Activated T-helper 1 cell treated with Interleukin-2 at 50 U/mL for 16 hours (primary cell): ENCODE measurements around the gene SHF.
"Not testable (repeated sequence)": the region's sequence is repeated elsewhere in the genome, so short reads cannot be mapped to it uniquely, and the experiment has no call there.

Experiments
- DNase-seq: peaks from one replicate; pipeline ENCODE4 v3.0.0-alpha.2; 2020; ENCODE audit warnings: low read depth

SHF gene, protein sequence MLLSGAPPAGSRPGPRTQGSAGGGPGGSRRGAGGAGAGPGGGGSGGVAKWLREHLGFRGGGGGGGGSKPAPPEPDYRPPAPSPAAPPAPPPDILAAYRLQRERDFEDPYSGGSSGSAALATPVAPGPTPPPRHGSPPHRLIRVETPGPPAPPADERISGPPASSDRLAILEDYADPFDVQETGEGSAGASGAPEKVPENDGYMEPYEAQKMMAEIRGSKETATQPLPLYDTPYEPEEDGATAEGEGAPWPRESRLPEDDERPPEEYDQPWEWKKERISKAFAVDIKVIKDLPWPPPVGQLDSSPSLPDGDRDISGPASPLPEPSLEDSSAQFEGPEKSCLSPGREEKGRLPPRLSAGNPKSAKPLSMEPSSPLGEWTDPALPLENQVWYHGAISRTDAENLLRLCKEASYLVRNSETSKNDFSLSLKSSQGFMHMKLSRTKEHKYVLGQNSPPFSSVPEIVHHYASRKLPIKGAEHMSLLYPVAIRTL

GRCh38 chr15:45187894-45188830 lies at the start of gene SHF:
Gene SHF (minus strand): TSS chr15:45187966. CDS start chr15:45187951, 15 bp downstream.
- DNase-seq, result peak; percentile 32

GRCh38 chr15:45236806-45237205 lies 49.0 kb upstream of the SHF start:
- not testable (repeated sequence) for DNase-seq

DNA sequence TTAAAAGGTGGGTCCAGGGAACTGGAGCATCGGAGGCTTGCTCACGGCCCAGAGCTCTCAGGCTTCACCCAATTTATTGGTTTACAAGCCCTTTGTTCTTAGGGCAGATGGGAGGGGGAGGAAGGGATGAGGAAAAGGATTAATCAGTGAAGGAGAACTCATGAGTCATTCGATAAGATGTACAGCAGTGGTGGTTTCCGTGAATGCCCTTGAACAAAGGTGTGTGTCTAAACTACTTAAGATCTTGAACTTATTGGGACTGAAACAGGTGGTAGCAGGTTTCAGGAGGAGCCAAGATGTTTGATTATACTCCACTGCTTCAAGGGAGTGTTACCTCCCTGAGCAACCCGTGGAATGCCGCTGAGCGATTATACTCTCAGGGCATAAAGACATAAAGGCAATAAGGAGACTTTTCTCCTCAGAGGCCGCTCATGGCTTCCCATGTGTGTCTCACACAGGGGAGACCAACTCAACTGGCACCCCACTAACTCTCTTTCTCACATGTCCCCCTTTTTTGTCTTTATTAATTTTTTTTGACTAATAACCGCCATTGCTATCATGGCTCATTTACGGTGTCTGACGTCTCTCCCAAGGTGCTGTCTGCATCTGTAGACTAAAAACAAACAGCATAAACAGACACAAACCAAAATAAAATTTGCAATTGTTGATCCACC lies 46.9 kb upstream of the SHF start:
- no peak for DNase-seq

GRCh38 chr15:45231864-45232562 lies 44.2 kb upstream of the SHF start:
- DNase-seq, result no peak

DNA sequence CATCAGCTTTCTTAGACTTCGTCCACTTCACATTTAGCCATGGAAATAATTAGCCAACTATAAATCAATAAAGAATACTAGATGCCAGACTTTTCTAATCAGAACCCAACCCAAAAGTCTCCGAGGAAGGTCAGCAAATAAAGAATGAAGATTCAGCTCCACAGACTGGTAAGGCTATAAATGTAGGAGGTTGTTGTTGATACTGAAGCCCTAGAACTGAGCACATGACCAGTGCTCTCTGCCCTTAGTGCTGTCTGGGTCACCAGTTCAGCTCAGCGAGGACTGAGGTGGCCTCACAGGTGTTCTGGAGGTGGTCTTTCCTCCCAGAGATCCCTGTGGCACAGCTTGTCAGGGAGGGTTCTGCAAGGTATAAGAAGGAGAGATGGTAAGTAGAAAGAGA lies 43.4 kb upstream of the SHF start:
- no peak for DNase-seq

- DNase-seq, result no peak
These were observed 42.6 kb upstream of the SHF start for GRCh38 chr15:45230245-45230965.

- DNase-seq, result no peak
These were observed 41.2 kb upstream of the SHF start for GRCh38 chr15:45228931-45229330.

DNA sequence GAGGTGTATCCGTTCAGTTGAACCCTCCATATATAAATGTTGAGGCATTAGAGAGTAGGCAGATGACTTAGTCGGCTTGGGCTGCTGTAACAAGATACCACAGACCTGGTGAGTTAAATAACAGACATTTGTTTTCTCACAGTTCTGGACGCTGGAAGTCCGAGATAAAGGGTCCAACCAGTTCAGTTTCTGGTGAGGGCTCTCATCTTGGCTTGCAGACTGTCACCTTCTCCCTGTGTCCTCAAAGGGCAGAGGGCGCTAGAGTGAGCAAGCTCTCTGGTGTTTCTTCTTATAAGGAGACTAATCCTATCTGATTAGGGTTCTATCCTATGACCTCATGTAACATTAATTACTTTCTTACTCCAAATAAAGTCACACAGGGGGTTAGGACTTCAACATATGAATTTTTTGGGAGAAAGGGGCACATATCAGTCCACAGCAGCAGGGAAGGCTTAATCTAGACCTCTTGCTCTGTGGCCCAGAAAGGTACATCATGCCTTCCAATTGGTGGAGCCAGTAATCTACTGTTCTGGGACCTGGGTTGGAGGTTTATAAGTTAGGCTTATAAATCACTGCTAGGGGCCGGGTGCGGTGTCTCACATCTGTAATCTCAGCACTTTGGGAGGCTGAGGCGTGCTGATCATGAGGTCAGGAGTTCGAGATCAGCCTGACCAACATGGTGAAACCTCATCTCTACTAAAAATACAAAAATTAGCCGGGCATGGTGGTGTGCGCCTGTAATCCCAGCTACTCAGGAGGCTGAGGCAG lies 37.9 kb upstream of the SHF start:
- DNase-seq, result no peak

GRCh38 chr15:45224621-45225217 lies 37.0 kb upstream of the SHF start:
- no peak for DNase-seq

DNA sequence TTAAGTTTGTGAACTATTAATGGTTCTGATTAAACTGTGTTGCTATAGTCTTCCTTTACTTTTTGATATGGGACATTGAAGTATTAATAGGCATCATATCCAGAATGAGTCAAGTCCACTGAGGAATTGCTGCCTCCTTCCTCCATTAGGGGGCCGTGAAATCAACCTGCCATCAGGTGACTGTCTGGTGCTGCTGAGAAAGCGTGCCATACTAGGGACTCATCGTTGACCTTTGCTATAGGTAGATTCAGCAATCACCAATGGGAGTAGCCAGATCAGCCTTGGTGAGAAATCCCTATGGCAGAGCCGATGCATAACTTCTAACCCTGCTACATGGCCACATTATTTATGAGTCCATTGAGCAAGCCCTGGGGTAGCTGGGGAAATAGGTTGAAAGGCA lies 34.2 kb upstream of the SHF start:
- DNase-seq, result no peak

- no peak for DNase-seq
These were observed 33.4 kb upstream of the SHF start for GRCh38 chr15:45221053-45221599.

GRCh38 chr15:45212493-45212892 lies 24.7 kb upstream of the SHF start:
- DNase-seq, result no peak

DNA sequence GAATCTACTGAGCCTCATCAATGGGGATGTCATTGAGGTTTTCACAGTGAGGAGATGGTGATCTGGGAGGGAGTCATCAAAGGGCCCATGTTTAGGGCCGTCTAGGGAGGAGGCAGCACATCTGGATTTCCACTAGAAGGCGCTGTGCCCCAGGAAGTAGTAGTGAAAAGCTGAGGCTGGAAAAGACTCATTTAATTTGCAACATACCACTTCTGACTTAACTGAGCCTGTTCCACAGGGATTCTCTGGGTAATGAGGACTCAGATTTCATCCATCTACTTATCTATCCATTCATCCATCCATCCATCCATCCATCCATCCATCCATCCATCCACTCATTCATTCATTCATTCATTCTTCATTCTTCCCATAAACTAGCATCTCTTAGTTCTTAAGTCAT lies 17.4 kb upstream of the SHF start:
- no peak for DNase-seq

- no peak for DNase-seq
These were observed 15.4 kb upstream of the SHF start for GRCh38 chr15:45203182-45203581.

DNA sequence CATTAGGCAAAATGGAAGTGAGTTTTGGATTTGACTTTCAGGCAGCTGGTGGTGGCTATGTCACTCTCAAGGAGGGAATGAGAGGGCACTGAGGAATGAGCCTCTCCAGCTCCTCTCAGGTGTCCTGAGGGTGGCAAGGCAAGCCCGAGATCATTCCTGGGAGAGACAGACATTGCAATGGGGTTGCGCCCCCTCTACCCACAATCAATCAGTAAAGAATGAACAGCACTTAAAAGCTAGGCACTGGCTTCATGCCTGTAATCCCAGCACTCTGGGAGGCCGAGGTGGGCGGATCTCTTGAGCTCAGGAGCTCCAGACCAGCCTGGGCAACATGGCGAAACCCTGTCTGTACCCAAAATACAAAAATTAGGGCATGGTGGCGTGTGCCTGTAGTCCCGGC lies 14.1 kb upstream of the SHF start:
- no peak for DNase-seq

DNA sequence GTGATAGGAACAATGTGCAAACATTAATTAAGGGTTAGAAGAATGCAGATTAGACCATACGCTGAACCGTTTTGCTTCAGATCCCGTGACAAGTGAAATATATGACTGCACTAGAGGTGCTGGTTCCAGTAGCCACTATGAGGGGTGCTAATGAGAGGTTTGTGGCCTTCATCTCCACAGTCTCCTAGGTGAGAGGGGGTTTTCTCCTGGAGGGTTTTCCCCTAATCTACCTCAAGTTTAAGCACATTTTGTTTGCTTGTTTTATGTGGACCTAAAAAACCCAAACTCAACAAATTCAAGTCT lies 13.7 kb upstream of the SHF start:
- no peak for DNase-seq

GRCh38 chr15:45200799-45201556 lies 13.2 kb upstream of the SHF start:
- peak; percentile 40 for DNase-seq

GRCh38 chr15:45200001-45200798 lies 12.4 kb upstream of the SHF start:
- peak; percentile 91 for DNase-seq
